SK-N-SH treated with all-trans-retinoic acid at 6 μM for 48 hours (cell line): ENCODE data around the gene CCR4.

Experiments used
- ATAC-seq: fragments of 200-7000 bp; cut with Tn5 transposase; 3 replicates; pipeline ENCODE4 v1.9.1; 2020; ENCODE audit warnings: mild to moderate bottlenecking, moderate library complexity
- ARNTL ChIP-seq: fragments of 450-650 bp; formaldehyde crosslinking; IDR thresholded peaks from 2 replicates; pipeline ENCODE4 v1.5.0; 2020; ENCODE audit warnings: low read depth, mild to moderate bottlenecking, moderate library complexity, borderline replicate concordance
- BACH2 ChIP-seq: fragments of 250-450 bp; sonication (Bioruptor Pico); IDR thresholded peaks from 2 replicates; pipeline ENCODE4 v1.9.0; 2021; ENCODE audit warnings: mild to moderate bottlenecking, borderline replicate concordance
- CREB5 ChIP-seq: fragments of 250-450 bp; sonication (Bioruptor Pico); IDR thresholded peaks from 2 replicates; pipeline ENCODE4 v1.5.1; 2020; ENCODE audit warnings: low read depth, mild to moderate bottlenecking, moderate library complexity
- CSDC2 ChIP-seq: fragments of 250-450 bp; sonication (Bioruptor Pico); IDR thresholded peaks from 2 replicates; pipeline ENCODE4 v1.5.0; 2020; ENCODE audit warnings: mild to moderate bottlenecking, moderate library complexity
- CSRNP3 ChIP-seq: fragments of 250-450 bp; sonication (Bioruptor Pico); IDR thresholded peaks from 2 replicates; pipeline ENCODE4 v1.5.1; 2021; ENCODE audit warnings: mild to moderate bottlenecking, moderate library complexity
- ESRRG ChIP-seq: fragments of 250-450 bp; sonication (Bioruptor Pico); IDR thresholded peaks from 2 replicates; pipeline ENCODE4 v1.6.1; 2021; ENCODE audit warnings: mild to moderate bottlenecking
- GLIS3 ChIP-seq: fragments of 250-450 bp; sonication (Bioruptor Pico); IDR thresholded peaks from 2 replicates; pipeline ENCODE4 v1.5.0; 2020; ENCODE audit warnings: mild to moderate bottlenecking, moderate library complexity
- ISL1 ChIP-seq: fragments of 250-450 bp; sonication (Bioruptor Pico); IDR thresholded peaks from 2 replicates; pipeline ENCODE4 v2.1.2; 2022; ENCODE audit warnings: mild to moderate bottlenecking, moderate library complexity
- OSR1 ChIP-seq: fragments of 250-450 bp; sonication (Bioruptor Pico); IDR thresholded peaks from 2 replicates; pipeline ENCODE4 v1.8.0; 2022; ENCODE audit warnings: moderate library complexity, mild to moderate bottlenecking, inconsistent platforms
- PATZ1 ChIP-seq: fragments of 250-450 bp; sonication (Bioruptor Pico); IDR thresholded peaks from 2 replicates; pipeline ENCODE4 v1.8.0; 2020; ENCODE audit warnings: mild to moderate bottlenecking, moderate library complexity, borderline replicate concordance
- POU6F1 ChIP-seq: fragments of 250-450 bp; sonication (Bioruptor Pico); IDR thresholded peaks from 2 replicates; pipeline ENCODE4 v1.8.0; 2021; ENCODE audit warnings: low read depth, mild to moderate bottlenecking, moderate library complexity, borderline replicate concordance
- PPARA ChIP-seq: fragments of 250-450 bp; sonication (Bioruptor Pico); IDR thresholded peaks from 2 replicates; pipeline ENCODE4 v1.5.0; 2020; ENCODE audit warnings: mild to moderate bottlenecking, borderline replicate concordance
- RARB ChIP-seq: fragments of 250-450 bp; sonication (Bioruptor Pico); IDR thresholded peaks from 2 replicates; pipeline ENCODE4 v1.8.0; 2021; ENCODE audit warnings: mild to moderate bottlenecking, moderate library complexity
- SNAI2 ChIP-seq: fragments of 250-450 bp; sonication (Bioruptor Pico); IDR thresholded peaks from 2 replicates; pipeline ENCODE4 v1.5.0; 2020; ENCODE audit warnings: mild to moderate bottlenecking, moderate library complexity
- TCF4 ChIP-seq: fragments of 250-450 bp; sonication (Bioruptor Pico); IDR thresholded peaks from 2 replicates; pipeline ENCODE4 v1.8.0; 2021; ENCODE audit warnings: mild to moderate bottlenecking, moderate library complexity, borderline replicate concordance
- TOX ChIP-seq: fragments of 250-450 bp; sonication (Bioruptor Pico); IDR thresholded peaks from 2 replicates; pipeline ENCODE4 v1.8.0; 2021; ENCODE audit warnings: mild to moderate bottlenecking, moderate library complexity, borderline replicate concordance
- TSHZ2 ChIP-seq: fragments of 250-450 bp; sonication (Bioruptor Pico); IDR thresholded peaks from 2 replicates; pipeline ENCODE4 v1.5.0; 2020; ENCODE audit warnings: mild to moderate bottlenecking, moderate library complexity
- ZC3H10 ChIP-seq: fragments of 250-450 bp; sonication (Bioruptor Pico); IDR thresholded peaks from 2 replicates; pipeline ENCODE4 v1.5.1; 2021; ENCODE audit warnings: mild to moderate bottlenecking, moderate library complexity
- ZFP3 ChIP-seq: fragments of 250-450 bp; sonication (Bioruptor Pico); IDR thresholded peaks from 2 replicates; pipeline ENCODE4 v1.5.0; 2020; ENCODE audit warnings: mild to moderate bottlenecking, moderate library complexity
- ZFP30 ChIP-seq: fragments of 450-650 bp; formaldehyde crosslinking; IDR thresholded peaks from 2 replicates; pipeline ENCODE4 v1.5.0; 2022; ENCODE audit warnings: mild to moderate bottlenecking, moderate library complexity
- ZNF565 ChIP-seq: fragments of 450-650 bp; formaldehyde crosslinking; conservative IDR thresholded peaks from 2 replicates; pipeline ENCODE4 v1.5.0; 2020; ENCODE audit warnings: low read depth, mild to moderate bottlenecking, moderate library complexity
- ZNF70 ChIP-seq: fragments of 450-650 bp; formaldehyde crosslinking; IDR thresholded peaks from 2 replicates; pipeline ENCODE4 v1.5.0; 2020; ENCODE audit warnings: mild to moderate bottlenecking, moderate library complexity
- ZNF8 ChIP-seq: fragments of 450-650 bp; formaldehyde crosslinking; IDR thresholded peaks from 2 replicates; pipeline ENCODE4 v1.5.0; 2020; ENCODE audit warnings: mild to moderate bottlenecking, moderate library complexity

The CCR4 gene

GRCh38 chr3:32996755-32997091, 45.3 kb downstream of the CCR4 start:
- no peak for TF ChIP-seq ZC3H10 (CRISPR knock-in tag)
- TF ChIP-seq CSRNP3 (CRISPR knock-in tag) = no peak
- TF ChIP-seq OSR1 = no peak
- TF ChIP-seq CSDC2 = no peak
- TF ChIP-seq ZFP3 (CRISPR knock-in tag) = no peak
- TF ChIP-seq TSHZ2 (CRISPR knock-in tag) = no peak
- TF ChIP-seq ZFP30 (CRISPR knock-in tag) = no peak
- TF ChIP-seq CREB5 (CRISPR knock-in tag) = no peak
- no peak for TF ChIP-seq TCF4 (CRISPR knock-in tag)
- TF ChIP-seq ISL1 (CRISPR knock-in tag) = no peak
- TF ChIP-seq BACH2 (CRISPR knock-in tag) = no peak
- no peak for TF ChIP-seq GLIS3
- no peak for ATAC-seq

- TF ChIP-seq GLIS3 (no peak), ESRRG (CRISPR knock-in tag) (no peak), ZNF8 (CRISPR knock-in tag) (no peak), TOX (CRISPR knock-in tag) (no peak), ZFP3 (CRISPR knock-in tag) (no peak), SNAI2 (CRISPR knock-in tag) (no peak), ARNTL (CRISPR knock-in tag) (no peak), PPARA (CRISPR knock-in tag) (no peak), PATZ1 (no peak), BACH2 (CRISPR knock-in tag) (no peak), CSRNP3 (CRISPR knock-in tag) (no peak), ZC3H10 (CRISPR knock-in tag) (no peak), TSHZ2 (CRISPR knock-in tag) (no peak), POU6F1 (CRISPR knock-in tag) (no peak), ISL1 (CRISPR knock-in tag) (no peak), TCF4 (CRISPR knock-in tag) (no peak), RARB (CRISPR knock-in tag) (no peak), ZNF565 (CRISPR knock-in tag) (no peak), ZNF70 (no peak), ZFP30 (CRISPR knock-in tag) (no peak)
- no peak for ATAC-seq
These were observed 47.4 kb downstream of the CCR4 start for GRCh38 chr3:32998631-32999451.
